ENCODE data around the gene CYP2J2. TPM values are rescaled to one million over a fixed set of nuclear protein-coding genes. Genes with fewer than 3 reads are reported as not detected.
"Not testable (repeated sequence)": the region's sequence is repeated elsewhere in the genome, so short reads cannot be mapped to it uniquely, and the experiment has no call there.

CYP2J2 gene
- total and polyA plus RNA-seq, 9 donors = 0.12 to 1.4 (median 0.29) TPM; not detected in 3

DNA sequence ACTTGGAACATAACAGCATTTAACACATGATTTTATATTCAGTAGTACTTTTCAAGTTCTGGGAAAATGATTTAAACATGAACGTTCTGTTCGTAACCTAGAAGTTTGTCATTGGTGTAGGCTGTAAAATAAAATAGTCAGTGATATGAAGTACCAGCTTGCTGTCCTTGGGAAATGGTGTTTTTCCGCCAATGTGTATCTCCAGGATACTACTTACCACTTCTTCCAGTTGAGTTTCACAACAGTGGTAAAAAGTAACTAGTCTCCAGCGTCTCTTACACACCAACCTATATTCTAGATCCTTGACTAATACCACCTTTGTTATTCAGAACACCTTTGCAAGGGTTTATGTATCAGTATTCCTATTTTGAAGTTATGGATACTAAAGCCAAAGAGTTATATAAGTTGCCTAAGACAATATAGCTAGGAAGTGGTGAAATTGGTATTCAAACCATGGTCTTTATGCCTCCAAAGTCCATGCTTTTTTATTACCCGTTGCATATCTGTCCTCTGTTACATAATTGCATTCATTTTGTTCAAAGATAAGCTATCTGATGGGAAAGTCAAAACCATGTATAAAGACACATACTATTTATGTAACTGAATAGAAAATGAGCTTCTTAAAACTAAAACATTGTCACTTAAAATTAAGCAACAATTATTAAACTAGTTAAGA is 68.8 kb downstream of the CYP2J2 start:
- Histone ChIP-seq H3K36me3 (no peaks in the 10 kb centered on the region), H3K27me3 (no peaks in the 10 kb centered on the region), H3K9me3 (peaks cover 0 to 3% of the 10 kb centered on the region in 2 donors), H3K27ac (no peak overlapping the region), H3K4me1 (ENCODE audit: insufficient read depth) (no peaks in the 10 kb centered on the region), H3K4me3 (no peak overlapping the region)
- 82 to 87% (median 83%) methylated on average over 5 of the region's 5 CpGs for WGBS, 3 donors
- no peak for TF ChIP-seq POLR2A (IDR thresholded peaks at IDR 0.05)
- TF ChIP-seq EP300 (IDR thresholded peaks at IDR 0.05) = no peak
- TF ChIP-seq, protein P1, sequence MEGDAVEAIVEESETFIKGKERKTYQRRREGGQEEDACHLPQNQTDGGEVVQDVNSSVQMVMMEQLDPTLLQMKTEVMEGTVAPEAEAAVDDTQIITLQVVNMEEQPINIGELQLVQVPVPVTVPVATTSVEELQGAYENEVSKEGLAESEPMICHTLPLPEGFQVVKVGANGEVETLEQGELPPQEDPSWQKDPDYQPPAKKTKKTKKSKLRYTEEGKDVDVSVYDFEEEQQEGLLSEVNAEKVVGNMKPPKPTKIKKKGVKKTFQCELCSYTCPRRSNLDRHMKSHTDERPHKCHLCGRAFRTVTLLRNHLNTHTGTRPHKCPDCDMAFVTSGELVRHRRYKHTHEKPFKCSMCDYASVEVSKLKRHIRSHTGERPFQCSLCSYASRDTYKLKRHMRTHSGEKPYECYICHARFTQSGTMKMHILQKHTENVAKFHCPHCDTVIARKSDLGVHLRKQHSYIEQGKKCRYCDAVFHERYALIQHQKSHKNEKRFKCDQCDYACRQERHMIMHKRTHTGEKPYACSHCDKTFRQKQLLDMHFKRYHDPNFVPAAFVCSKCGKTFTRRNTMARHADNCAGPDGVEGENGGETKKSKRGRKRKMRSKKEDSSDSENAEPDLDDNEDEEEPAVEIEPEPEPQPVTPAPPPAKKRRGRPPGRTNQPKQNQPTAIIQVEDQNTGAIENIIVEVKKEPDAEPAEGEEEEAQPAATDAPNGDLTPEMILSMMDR (IDR thresholded peaks at IDR 0.05) = no peak
- DNase-seq = no peak
- intact Hi-C loops (cut with DNase I) = no loop called here

DNA sequence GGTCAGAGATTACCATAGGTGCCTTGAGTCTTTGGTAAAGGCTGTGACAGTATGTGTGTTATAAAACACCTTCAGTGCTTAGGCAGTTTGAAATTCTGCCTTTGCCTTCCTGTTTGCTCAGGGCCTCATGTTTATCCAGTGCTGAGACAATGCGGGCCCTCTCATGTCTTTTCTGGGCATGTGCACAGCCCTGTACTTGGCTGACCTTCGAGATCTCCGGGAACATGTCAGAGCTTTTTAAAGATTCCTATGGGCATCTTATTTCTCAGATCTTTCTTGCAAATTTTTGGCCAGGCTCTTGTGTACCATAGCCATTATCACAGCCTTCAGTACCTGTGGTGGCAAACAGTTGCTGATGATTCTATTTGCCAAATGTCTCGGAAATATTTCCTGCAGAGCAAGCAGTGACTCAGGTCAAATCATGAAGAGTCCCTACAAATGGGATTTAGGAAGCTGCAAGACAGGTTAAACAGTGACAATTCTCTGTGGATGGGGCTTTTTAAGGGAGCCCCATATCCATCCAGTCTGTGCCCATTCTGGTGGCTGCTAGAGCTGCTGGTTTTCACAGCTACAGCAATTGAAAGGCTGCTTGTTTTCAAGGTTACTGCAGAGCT is 69.7 kb downstream of the CYP2J2 start:
- intact Hi-C loops (cut with DNase I) = no loop called here
- H3K36me3 ChIP-seq = no peaks in the 10 kb centered on the region
- no peak for DNase-seq
- peaks cover 0 to 3% of the 10 kb centered on the region in 2 donors for H3K9me3 ChIP-seq
- 74 to 85% (median 84%) methylated on average over 4 of the region's 4 CpGs for WGBS, 3 donors
- H3K27ac ChIP-seq = no peak overlapping the region
- no peaks in the 10 kb centered on the region for H3K27me3 ChIP-seq
- TF ChIP-seq POLR2A (IDR thresholded peaks at IDR 0.05) (no peak), EP300 (IDR thresholded peaks at IDR 0.05) (no peak)
- TF ChIP-seq, protein P1 (IDR thresholded peaks at IDR 0.05) = no peak
- no peaks in the 10 kb centered on the region for H3K4me1 ChIP-seq (ENCODE audit: insufficient read depth)
- no peak overlapping the region for H3K4me3 ChIP-seq

DNA sequence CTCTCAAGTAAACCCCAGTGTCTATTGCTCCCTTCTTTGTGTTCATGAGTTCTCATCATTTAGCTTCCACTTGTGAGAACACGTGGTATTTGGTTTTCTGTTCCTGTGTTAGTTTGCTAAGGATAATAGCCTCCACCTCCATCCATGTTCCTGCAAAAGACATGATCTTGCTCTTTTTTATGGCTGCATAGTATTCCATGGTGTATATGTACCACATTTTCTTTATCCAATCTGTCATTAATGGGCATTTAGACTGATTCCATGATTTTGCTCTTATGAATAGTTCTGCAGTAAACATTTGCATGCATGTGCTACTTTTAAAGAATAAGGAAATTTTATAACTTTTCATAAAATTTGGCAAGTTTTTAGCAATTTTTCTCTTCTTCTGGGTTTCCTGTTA is 71.3 kb downstream of the CYP2J2 start:
- H3K4me1 ChIP-seq (ENCODE audit: insufficient read depth); intact Hi-C loops (cut with DNase I); H3K4me3 ChIP-seq; DNase-seq; H3K27ac ChIP-seq; H3K27me3 ChIP-seq; H3K9me3 ChIP-seq; H3K36me3 ChIP-seq: not testable (repeated sequence)
- WGBS, 3 donors = 95 to 100% (median 97%) methylated on average over 1 of the region's 1 CpG

DNA sequence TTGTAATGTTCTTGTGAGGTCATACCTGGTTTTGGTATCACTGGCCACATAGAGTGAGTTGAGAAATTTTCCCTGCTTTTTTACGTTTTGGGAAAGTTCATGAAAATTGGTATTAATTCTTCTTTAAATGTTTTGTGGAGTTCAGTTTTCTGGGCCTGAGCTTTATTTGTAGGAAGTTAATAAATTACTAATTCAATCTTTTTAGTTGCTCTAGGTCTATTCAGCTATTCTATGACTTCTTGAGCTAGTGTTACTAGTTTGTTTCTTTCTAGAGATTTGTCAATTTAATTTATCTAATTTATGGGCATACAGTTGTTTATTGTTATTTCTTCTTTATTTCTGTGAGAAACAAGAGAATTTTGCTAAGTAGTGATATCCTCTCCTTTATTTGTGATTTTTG is 74.5 kb downstream of the CYP2J2 start:
- WGBS, 3 donors = 73 to 85% (median 83%) methylated on average over 1 of the region's 1 CpG
- H3K4me1 ChIP-seq (ENCODE audit: insufficient read depth) = no peaks in the 10 kb centered on the region
- no peaks in the 10 kb centered on the region for H3K36me3 ChIP-seq
- no peak overlapping the region for H3K27ac ChIP-seq
- no peaks in the 10 kb centered on the region for H3K27me3 ChIP-seq
- DNase-seq = no peak
- intact Hi-C loops (cut with DNase I) = no loop called here
- no peak overlapping the region for H3K4me3 ChIP-seq
- peaks cover 0 to 3% of the 10 kb centered on the region in 2 donors for H3K9me3 ChIP-seq
- no peak for TF ChIP-seq EP300 (IDR thresholded peaks at IDR 0.05)
- no peak for TF ChIP-seq POLR2A (IDR thresholded peaks at IDR 0.05)
- TF ChIP-seq, protein P1 (IDR thresholded peaks at IDR 0.05) = no peak

DNA sequence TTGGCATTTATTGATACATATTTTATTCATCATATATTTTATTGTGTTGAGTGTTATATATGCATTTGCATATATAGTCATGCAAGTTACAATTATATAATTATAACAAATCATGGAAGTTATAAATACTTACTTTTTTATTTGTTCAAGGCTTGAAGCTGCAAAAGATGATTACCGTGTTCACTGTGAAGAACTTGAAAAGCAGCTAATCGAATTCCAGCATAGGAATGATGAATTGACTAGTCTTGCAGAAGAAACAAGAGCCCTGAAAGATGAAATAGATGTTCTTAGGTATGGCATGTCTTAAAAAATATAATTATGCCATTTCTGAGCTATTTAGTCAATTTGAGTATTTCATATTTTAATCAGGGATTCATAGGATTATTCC is 79.7 kb downstream of the CYP2J2 start:
- H3K27me3 ChIP-seq = no peaks in the 10 kb centered on the region
- intact Hi-C loops (cut with DNase I) = no loop called here
- no peaks in the 10 kb centered on the region for H3K4me1 ChIP-seq (ENCODE audit: insufficient read depth)
- H3K27ac ChIP-seq = no peak overlapping the region
- no peaks in the 10 kb centered on the region for H3K36me3 ChIP-seq
- H3K4me3 ChIP-seq = no peak overlapping the region
- no peaks in the 10 kb centered on the region for H3K9me3 ChIP-seq
- WGBS, 3 donors = 91 to 95% (median 93%) methylated on average over 2 of the region's 2 CpGs
- TF ChIP-seq, protein P1 (IDR thresholded peaks at IDR 0.05) = no peak
- TF ChIP-seq POLR2A (IDR thresholded peaks at IDR 0.05) (no peak), EP300 (IDR thresholded peaks at IDR 0.05) (no peak)
- DNase-seq = no peak

Measured in ovary (tissue), 9 donors.